Measurements from ENCODE around the gene UQCC5. TPM values are rescaled to one million over a fixed set of nuclear protein-coding genes. Genes with fewer than 3 reads are reported as not detected.

UQCC5 gene
- total RNA-seq, 3 donors from 2014 or later = 16.1 to 18.1 (median 17.1) TPM

DNA sequence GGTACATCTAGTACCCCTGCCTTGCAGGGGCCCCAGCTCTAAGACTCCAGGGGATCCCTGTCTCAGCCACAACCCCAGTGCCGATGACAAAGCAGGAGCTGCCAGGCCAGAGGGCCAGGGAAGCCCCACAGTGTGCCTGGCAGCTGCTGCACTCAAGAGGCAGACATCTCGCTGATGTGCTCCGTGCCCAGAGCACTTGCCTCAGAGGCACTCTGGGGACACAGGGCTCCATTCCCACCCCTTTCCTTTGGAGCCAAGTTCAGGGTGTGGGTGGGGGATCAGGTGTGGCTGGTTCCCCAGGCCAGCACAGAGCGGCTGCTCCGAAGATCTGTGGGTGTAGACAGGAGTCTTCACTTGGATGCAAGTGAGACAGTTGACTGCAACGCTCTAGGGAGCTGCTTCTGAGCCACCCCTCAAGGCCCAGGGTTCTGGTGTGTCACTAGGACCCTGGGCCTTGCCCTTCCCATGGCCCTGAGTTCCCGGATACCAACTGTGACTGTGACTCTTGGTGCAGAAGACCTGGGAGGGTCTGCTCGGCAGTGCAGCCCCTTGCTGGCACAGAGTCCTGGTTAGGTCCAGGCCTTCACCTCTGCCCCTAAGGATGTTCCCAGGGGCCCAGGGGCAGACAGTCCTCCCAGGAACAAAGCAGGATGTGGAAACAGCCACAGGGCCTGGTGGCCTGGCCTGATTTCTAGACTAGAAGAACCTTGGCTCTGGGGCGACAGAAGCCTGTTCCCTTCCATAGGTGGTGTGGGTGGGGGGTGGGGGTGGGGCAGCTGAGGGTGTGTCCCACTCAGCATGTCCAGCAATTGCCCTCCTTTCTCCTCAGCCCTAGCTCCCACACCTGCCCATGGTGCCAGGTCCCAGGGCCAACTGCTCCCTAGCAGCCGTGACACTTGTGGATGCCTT, 5.2 kb upstream of the UQCC5 start:
- ATAC-seq = no peak
- peaks cover 9% of the 10 kb centered on the region for H3K4me1 ChIP-seq (ENCODE audit: low read depth)

DNA sequence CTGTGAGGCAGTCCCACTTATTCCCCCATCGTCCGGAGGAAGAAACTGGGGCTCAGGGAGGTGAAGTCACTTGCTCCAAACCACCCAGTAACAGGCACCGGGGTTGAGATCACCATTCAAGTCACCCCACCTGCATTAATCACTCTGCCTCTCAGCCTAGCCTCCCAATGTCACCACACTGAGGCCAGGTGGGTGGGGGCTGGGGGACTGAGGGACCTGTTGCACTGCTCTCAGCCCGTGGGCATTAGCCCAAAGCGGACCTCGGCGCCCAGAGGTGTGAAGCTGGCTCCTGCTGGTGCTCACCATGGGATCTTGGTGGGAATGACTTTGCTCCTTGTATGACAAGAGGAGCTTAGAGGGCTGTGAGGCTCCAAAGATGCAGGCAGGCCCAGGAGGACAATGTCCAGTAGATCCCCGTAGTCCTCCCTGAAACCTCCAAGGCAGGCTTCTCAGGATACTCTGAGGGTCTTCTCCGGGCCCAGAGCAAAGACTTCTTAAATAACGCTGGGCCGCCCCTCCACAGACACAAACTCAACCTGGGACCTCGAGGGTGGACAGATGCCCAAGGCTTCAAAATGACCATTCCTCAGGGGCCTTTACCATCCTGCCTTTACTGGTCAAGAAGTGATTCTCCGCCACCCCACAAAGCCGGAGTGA, 4.4 kb upstream of the UQCC5 start:
- H3K4me3 ChIP-seq = no peak overlapping the region
- H3K9me3 ChIP-seq = no peaks in the 10 kb centered on the region
- TF ChIP-seq, protein P1, sequence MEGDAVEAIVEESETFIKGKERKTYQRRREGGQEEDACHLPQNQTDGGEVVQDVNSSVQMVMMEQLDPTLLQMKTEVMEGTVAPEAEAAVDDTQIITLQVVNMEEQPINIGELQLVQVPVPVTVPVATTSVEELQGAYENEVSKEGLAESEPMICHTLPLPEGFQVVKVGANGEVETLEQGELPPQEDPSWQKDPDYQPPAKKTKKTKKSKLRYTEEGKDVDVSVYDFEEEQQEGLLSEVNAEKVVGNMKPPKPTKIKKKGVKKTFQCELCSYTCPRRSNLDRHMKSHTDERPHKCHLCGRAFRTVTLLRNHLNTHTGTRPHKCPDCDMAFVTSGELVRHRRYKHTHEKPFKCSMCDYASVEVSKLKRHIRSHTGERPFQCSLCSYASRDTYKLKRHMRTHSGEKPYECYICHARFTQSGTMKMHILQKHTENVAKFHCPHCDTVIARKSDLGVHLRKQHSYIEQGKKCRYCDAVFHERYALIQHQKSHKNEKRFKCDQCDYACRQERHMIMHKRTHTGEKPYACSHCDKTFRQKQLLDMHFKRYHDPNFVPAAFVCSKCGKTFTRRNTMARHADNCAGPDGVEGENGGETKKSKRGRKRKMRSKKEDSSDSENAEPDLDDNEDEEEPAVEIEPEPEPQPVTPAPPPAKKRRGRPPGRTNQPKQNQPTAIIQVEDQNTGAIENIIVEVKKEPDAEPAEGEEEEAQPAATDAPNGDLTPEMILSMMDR (IDR thresholded peaks at IDR 0.05) = no peak
- peak in 1 of 3 donors; percentile 30 for DNase-seq
- H3K36me3 ChIP-seq (ENCODE audit: low read depth) = no peaks in the 10 kb centered on the region
- ATAC-seq = no peak
- peaks cover 12% of the 10 kb centered on the region for H3K4me1 ChIP-seq (ENCODE audit: low read depth)
- intact Hi-C loops (cut with DNase I, micrococcal nuclease) = no loop called here

More for the DNA sequence above, 5.2 kb upstream of the UQCC5 start:
- H3K36me3 ChIP-seq (ENCODE audit: low read depth) = no peaks in the 10 kb centered on the region
- no peak overlapping the region for H3K4me3 ChIP-seq
- intact Hi-C loops (cut with DNase I, micrococcal nuclease) = no loop called here
- TF ChIP-seq, protein P1 (IDR thresholded peaks at IDR 0.05) = no peak
- H3K9me3 ChIP-seq = no peaks in the 10 kb centered on the region
- peak in 2 of 3 donors; percentile 1 to 28 for DNase-seq

GRCh38 chr3:52532517-52532837, 3.9 kb upstream of the UQCC5 start:
- H3K4me1 ChIP-seq (ENCODE audit: low read depth) = peaks cover 16% of the 10 kb centered on the region
- ATAC-seq (no peak), DNase-seq (peak in 2 of 3 donors; percentile 33 to 53)
- H3K4me3 ChIP-seq = no peak overlapping the region
- H3K9me3 ChIP-seq = no peaks in the 10 kb centered on the region
- intact Hi-C loops (cut with DNase I, micrococcal nuclease) = no loop called here
- TF ChIP-seq, protein P1 (IDR thresholded peaks at IDR 0.05) = no peak
- H3K36me3 ChIP-seq (ENCODE audit: low read depth) = no peaks in the 10 kb centered on the region

- intact Hi-C loops (cut with DNase I, micrococcal nuclease) = no loop called here
- H3K4me1 ChIP-seq (ENCODE audit: low read depth) = peaks cover 21% of the 10 kb centered on the region
- TF ChIP-seq, protein P1 (IDR thresholded peaks at IDR 0.05) = no peak
Observed at GRCh38 chr3:52532838-52533622, 3.4 kb upstream of the UQCC5 start.

GRCh38 chr3:52533623-52534280, 2.7 kb upstream of the UQCC5 start, which contains the start of gene NT5DC2:
NT5DC2 (minus strand) TSS chr3:52533857; CDS start chr3:52533737, 120 bp downstream.
- DNase-seq = peak; percentile 62 to 80 (median 62)
- TF ChIP-seq, protein P1 (IDR thresholded peaks at IDR 0.05) = no peak

More at GRCh38 chr3:52532838-52533622, 3.4 kb upstream of the UQCC5 start:
- Histone ChIP-seq H3K9me3 (no peaks in the 10 kb centered on the region), H3K36me3 (ENCODE audit: low read depth) (no peaks in the 10 kb centered on the region), H3K4me3 (peak overlapping the region; percentile 26)
- peak; percentile 25 to 62 (median 60) for DNase-seq
- ATAC-seq = no peak

More at GRCh38 chr3:52533623-52534280, 2.7 kb upstream of the UQCC5 start, which contains the start of gene NT5DC2:
- no peaks in the 10 kb centered on the region for H3K36me3 ChIP-seq (ENCODE audit: low read depth)
- peak within 1 kb of the TSS; percentile 26 for H3K4me3 ChIP-seq
- no peaks in the 10 kb centered on the region for H3K9me3 ChIP-seq
- peak; percentile 37 for ATAC-seq
- intact Hi-C loops (cut with DNase I, micrococcal nuclease) = no loop called here
- H3K4me1 ChIP-seq (ENCODE audit: low read depth) = peaks cover 29% of the 10 kb centered on the region

Measured in mucosa of descending colon (tissue), 3 donors.